NCI-H1417 (cell line): ENCODE data around the gene SNX10.
A peak's percentile ranks its signal among the peaks of the same experiment; 100 is the strongest.

Source experiments
- DNase-seq, 3 experiments: peaks; one replicate each; lab custom pipeline; 2025; lab: John Stamatoyannopoulos, UW

SNX10 gene

GRCh38 chr7:26337232-26337865, 45.7 kb downstream of the SNX10 start:
- DNase-seq = no peak

GRCh38 chr7:26340476-26341018, 48.9 kb downstream of the SNX10 start:
- no peak for DNase-seq

- DNase-seq = no peak
Observed at GRCh38 chr7:26343320-26343832, 51.7 kb downstream of the SNX10 start.

- DNase-seq = no peak
Observed at GRCh38 chr7:26343837-26344236, 52.2 kb downstream of the SNX10 start.

- no peak for DNase-seq
Observed at GRCh38 chr7:26345202-26345601, 53.5 kb downstream of the SNX10 start.

GRCh38 chr7:26345837-26346236, 54.2 kb downstream of the SNX10 start:
- no peak for DNase-seq

GRCh38 chr7:26346611-26347203, 55.0 kb downstream of the SNX10 start:
- DNase-seq = peak in 1 of 3 experiments; percentile 15

- peak in 1 of 3 experiments; percentile 53 for DNase-seq
Observed at GRCh38 chr7:26348234-26348851, 56.7 kb downstream of the SNX10 start.

- peak; percentile 54 to 97 (median 92) for DNase-seq
Observed at GRCh38 chr7:26349005-26349915, 57.6 kb downstream of the SNX10 start.

- no peak for DNase-seq
Observed at GRCh38 chr7:26351171-26351570, 59.5 kb downstream of the SNX10 start.

GRCh38 chr7:26356229-26356628, 64.6 kb downstream of the SNX10 start:
- DNase-seq = no peak

- no peak for DNase-seq
Observed at GRCh38 chr7:26356929-26357798, 65.5 kb downstream of the SNX10 start.

GRCh38 chr7:26357799-26358151, 66.1 kb downstream of the SNX10 start:
- DNase-seq = no peak

GRCh38 chr7:26360650-26361049, 69.0 kb downstream of the SNX10 start:
- DNase-seq = no peak

GRCh38 chr7:26361637-26362036, 70.0 kb downstream of the SNX10 start:
- no peak for DNase-seq

- DNase-seq = peak in 1 of 3 experiments; percentile 32
Observed at GRCh38 chr7:26363465-26363864, 71.8 kb downstream of the SNX10 start.

- peak; percentile 78 to 93 (median 80) for DNase-seq
Observed at GRCh38 chr7:26365077-26365900, 73.6 kb downstream of the SNX10 start.

- DNase-seq = no peak
Observed at GRCh38 chr7:26365901-26366275, 74.2 kb downstream of the SNX10 start.

GRCh38 chr7:26367219-26367711, 75.6 kb downstream of the SNX10 start:
- DNase-seq = no peak

GRCh38 chr7:26368542-26368941, 76.9 kb downstream of the SNX10 start:
- peak in 1 of 3 experiments; percentile 40 for DNase-seq
